GM12873 (cell line): ENCODE results near the gene NYNRIN.
A peak's percentile ranks its signal among the peaks of the same experiment; 100 is the strongest.

ENCODE experiments used
- TF ChIP-seq, protein P1 (sequence below): IDR thresholded peaks from 2 replicates; pipeline ENCODE4 v1.5.1; 2012; ENCODE audit warnings: low read depth, mild to moderate bottlenecking, moderate library complexity, low read length, control low read depth; ENCODE audit not compliant: insufficient read depth; ENCODE audit errors: missing control alignments

The NYNRIN gene

DNA sequence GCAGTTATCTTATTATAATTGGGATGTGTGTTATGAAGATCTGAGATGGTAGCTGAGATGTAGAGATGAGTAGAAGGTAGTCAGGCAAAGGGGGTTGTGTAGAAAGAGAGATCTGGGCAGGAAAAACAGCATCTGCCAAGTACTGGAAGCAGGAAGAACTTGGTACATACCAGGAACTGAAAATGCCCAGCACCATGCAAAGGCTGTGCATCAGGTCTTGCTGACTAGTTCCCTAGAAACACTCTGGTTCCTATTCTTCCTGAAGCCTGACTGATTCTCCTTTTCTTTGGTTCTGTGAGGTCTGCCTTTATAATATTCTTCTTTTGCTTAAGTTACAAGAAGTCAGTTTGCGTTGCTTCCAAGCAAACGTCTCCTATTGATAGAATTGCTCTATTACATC is 37.5 kb upstream of the NYNRIN start:
- TF ChIP-seq, protein P1, sequence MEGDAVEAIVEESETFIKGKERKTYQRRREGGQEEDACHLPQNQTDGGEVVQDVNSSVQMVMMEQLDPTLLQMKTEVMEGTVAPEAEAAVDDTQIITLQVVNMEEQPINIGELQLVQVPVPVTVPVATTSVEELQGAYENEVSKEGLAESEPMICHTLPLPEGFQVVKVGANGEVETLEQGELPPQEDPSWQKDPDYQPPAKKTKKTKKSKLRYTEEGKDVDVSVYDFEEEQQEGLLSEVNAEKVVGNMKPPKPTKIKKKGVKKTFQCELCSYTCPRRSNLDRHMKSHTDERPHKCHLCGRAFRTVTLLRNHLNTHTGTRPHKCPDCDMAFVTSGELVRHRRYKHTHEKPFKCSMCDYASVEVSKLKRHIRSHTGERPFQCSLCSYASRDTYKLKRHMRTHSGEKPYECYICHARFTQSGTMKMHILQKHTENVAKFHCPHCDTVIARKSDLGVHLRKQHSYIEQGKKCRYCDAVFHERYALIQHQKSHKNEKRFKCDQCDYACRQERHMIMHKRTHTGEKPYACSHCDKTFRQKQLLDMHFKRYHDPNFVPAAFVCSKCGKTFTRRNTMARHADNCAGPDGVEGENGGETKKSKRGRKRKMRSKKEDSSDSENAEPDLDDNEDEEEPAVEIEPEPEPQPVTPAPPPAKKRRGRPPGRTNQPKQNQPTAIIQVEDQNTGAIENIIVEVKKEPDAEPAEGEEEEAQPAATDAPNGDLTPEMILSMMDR, result no peak

DNA sequence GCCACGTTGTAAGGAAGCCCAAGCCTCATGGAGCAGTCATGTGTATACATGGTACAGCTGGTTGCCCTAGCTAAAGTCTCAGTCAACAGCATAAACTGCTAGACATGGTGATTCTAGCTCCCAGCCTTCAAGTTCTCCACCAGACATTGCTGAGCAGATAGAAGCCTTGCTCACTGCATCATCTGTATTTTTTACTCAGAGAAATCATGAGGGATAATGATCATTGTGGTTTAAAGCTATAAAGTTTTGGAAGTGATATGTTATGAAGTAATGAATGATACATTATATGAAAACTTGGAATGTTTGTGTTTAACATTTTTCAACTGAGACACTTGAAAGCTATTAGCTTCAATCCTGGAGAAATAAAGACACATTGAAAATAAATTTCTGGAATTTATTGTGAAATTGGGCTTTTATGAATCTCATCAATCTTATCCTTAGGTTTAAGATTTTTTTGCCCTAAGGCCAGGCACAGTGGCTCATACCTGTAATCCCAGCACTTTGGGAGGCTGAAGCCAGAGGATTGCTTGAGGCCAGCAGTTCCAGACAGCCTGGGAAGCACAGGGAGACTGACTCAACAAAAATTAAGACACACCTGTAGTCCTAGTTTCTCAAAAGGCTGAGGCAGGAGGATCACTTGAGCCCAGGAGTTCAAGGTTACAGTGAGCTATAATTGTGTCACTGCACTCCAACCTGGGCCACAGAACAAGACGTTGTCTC is 36.4 kb upstream of the NYNRIN start:
- TF ChIP-seq, protein P1, result no peak

DNA sequence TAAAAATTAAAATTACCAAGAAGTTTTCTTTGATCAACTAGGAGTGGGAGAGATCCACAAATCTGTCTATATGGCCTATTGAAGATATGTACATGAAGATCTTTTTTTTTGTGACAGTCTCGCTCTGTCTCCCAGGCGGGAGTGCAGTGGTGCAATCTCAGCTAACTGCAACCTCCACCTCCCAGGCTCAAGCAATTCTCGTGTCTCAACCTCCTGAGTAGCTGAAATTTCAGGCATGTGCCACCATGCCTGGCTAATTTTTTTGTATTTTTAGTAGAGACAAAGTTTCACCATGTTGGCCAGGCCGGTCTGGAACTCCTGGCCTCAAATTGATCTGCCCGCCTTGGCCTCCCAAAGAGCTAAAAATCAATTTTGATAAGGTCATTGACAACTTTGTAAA is 35.4 kb upstream of the NYNRIN start:
- TF ChIP-seq, protein P1, result no peak

DNA sequence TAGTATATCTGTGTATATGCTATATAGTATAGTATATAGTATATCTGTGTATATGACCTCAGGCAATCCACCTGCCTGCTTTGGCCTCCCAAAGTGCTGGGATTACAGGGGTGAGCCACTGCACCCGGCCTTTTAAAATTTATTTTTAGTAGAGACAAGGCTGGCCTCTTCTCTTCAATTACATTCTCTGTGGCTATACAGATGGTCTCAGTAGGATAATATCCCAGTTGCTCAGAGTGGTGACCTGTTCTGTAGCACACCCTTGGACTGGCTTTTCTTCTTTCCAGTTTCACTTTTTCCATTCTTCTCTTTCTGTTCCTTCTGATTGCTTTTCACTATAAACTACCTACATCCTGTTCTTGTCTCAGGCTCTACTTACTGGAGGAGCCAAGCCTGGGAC is 34.0 kb upstream of the NYNRIN start:
- TF ChIP-seq, protein P1, result no peak

DNA sequence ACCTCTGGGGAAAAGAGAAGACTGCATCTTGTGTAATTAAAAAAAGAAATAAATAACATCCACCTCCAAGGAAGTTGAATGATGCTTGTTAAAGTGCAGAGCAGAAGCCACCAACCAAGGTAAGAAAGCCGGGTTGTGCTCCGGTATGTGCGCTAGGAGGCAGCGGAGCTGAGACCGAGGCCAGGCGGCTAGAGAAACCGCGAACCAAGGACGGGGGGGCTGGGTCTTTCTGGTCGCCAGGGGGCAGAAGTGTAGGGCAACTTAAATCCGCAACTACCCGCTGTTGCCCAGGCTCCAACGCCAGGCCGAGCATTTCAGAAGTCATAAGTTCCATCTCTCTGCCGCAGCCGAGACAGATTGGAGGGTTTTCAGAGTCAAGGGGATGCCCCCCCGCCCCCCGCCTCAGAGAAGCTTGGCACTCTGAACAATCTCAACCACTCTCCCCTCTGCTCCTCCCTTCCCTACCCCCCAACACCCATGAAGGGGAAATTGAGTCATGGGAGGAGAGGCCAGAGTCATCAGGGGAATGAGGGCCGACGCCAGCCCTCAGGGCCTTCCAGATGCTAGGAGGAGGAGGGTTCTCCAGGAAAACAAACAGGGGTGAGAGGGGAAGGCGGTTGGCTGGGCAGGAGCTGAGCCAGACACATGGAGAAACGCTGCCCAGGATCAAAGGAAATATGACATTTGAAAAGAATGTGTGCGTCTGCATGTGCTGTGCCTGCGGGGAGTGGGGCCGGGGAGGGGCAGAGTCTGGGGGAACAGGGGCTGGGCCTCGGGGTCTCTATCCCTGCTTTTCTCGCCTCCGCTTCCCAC is 33.0 kb upstream of the NYNRIN start:
- TF ChIP-seq, protein P1, result peak; percentile 76

DNA sequence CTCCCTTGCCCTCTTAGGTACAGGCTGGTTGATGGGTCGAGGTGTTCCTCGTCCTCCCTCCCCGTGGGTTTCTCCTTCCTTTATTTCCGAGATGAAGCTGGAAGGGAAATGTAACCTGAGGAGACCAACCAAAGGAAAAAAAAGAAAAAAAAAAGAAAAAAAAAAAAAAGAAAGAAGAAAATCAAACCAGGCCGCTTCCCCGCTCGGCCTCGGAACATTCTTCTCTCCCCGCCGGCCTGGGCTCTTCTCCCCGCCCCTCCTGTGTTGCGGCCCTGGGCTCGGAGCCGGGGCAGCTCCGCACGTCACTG is 32.4 kb upstream of the NYNRIN start:
- TF ChIP-seq, protein P1, result no peak

DNA sequence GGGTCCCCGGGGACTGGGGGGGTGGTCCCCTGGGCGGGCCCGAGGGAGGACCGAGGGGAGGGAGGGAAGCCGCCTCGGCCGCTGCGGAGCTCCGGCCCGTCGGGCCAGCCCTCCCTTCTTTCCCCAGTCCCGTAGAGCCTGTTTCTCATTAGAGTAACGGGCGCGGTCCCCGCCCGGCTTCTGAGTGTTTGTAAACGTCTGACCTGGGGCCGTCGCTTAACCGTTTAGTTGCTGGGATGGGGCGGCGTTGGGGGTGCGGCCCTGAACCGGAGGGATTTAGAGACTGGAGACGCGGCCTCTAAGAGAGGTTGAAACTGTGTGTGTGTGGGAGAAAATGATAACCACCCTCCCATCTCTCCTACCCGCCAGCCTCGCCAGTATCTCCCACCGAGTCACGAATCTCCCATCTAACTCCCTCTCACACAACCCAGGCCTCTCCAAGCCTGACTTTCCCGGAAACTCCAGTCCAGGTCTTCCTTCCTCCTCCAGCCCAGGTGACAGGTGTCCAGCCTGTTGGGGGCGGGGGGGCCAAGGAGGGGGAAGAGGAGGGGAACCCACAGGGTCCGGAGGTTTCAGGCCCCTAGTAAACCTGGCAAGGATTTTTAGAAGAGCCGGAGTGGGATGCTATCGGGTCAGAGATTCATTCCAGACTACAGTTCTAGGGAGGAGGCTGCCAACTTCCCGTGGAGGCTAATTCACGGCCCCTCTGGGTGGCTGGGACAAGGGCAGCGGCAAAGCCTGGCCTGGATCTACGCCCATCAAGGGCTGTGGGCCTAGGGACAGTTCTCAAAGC is 31.9 kb upstream of the NYNRIN start:
- TF ChIP-seq, protein P1, result no peak
